ENCODE measurements around the gene ADK. TPM values are rescaled to one million over a fixed set of nuclear protein-coding genes. Genes with fewer than 3 reads are reported as not detected.

ADK gene
- total and polyA plus RNA-seq, 8 donors: 44.8 to 68.6 (median 57.5) TPM

DNA sequence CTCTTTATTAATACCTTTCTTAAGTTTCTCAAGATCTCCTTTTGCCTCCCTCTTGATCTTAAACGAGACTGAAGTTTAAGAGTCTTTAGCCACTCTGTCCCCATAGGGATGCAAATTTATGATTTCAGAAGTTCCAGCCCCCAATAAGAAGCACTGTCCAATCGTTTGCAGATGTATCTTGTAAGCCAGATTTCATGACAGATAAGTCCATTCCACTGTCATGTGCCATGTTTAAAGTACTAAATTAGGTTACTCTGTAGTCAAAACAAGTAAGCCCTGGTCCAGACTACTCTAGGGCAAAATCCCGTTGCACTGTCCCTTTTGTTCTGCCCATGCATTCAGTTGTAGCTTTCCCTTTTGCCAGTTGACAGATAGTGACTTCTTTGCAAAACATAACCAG is 518.2 kb downstream of the ADK start:
- DNase-seq (no peak), ATAC-seq (no peak)
- peaks cover 0 to 6% of the 10 kb centered on the region in 2 donors for H3K9me3 ChIP-seq
- H3K4me1 ChIP-seq: no peaks in the 10 kb centered on the region
- H3K27me3 ChIP-seq: no peaks in the 10 kb centered on the region
- H3K4me3 ChIP-seq: no peak overlapping the region
- TF ChIP-seq, protein P1, sequence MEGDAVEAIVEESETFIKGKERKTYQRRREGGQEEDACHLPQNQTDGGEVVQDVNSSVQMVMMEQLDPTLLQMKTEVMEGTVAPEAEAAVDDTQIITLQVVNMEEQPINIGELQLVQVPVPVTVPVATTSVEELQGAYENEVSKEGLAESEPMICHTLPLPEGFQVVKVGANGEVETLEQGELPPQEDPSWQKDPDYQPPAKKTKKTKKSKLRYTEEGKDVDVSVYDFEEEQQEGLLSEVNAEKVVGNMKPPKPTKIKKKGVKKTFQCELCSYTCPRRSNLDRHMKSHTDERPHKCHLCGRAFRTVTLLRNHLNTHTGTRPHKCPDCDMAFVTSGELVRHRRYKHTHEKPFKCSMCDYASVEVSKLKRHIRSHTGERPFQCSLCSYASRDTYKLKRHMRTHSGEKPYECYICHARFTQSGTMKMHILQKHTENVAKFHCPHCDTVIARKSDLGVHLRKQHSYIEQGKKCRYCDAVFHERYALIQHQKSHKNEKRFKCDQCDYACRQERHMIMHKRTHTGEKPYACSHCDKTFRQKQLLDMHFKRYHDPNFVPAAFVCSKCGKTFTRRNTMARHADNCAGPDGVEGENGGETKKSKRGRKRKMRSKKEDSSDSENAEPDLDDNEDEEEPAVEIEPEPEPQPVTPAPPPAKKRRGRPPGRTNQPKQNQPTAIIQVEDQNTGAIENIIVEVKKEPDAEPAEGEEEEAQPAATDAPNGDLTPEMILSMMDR (IDR thresholded peaks at IDR 0.05): no peak
- intact Hi-C loops (cut with DNase I): no loop called here
- no peak overlapping the region for H3K27ac ChIP-seq
- H3K36me3 ChIP-seq: peaks cover 0 to 20% of the 10 kb centered on the region in 2 donors

DNA sequence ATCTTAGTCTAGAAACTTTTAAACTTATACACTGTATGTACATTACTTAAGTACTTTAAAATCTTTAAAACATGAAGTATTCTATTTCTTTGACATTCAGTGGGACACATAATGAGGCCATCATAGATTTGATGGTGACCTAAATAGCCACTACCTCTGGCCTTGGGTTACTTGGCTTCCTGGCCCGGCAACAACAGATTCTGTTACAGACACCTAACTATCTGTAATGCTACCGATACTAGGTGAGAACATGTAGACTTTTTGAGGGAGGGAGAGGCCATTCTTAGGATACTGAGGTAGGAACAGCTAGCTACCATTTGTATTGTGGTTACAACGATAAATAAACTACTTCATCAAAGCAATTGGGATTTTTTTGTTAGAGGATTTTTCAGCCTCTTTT is 520.7 kb downstream of the ADK start:
- H3K27ac ChIP-seq: no peak overlapping the region
- H3K27me3 ChIP-seq: no peaks in the 10 kb centered on the region
- TF ChIP-seq, protein P1 (IDR thresholded peaks at IDR 0.05): no peak
- intact Hi-C loops (cut with DNase I): no loop called here
- no peak for ATAC-seq
- H3K9me3 ChIP-seq: peaks cover 0 to 6% of the 10 kb centered on the region in 2 donors
- DNase-seq: no peak
- H3K4me1 ChIP-seq: no peaks in the 10 kb centered on the region
- H3K36me3 ChIP-seq: peaks cover 0 to 25% of the 10 kb centered on the region in 2 donors
- no peak overlapping the region for H3K4me3 ChIP-seq

DNA sequence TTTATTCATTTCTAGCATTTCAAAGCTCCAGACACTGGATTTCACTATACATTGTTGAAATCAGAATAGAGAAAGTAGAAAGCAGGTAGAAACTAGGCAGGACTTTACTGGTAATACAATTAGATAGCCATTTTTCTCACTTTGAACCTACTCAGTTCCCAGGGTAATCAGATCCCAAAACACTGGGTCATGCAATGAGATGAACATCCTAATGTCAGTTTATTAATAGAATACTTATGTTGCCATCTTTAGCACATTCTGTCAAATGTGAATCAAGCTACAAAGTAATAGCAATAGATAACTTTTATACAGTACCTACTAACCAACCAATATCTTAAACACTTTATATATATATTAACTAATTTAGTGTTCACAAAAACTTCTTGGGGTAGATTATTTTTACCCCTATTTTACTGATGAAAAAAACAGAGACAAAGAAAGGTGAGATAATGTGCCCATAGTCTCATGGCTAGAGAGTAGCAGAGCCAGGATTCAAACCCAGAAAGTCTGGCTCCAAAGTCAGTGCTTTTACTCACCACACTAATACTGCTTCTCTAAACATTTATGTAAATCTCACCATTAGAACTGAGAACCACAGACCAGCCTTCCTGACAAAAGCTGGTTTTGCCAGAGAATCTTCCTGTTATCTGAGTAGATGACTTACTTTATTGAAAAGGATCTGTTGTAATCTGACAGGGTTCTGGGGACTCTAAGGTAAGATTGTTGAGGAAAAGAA is 521.6 kb downstream of the ADK start:
- Histone ChIP-seq H3K36me3 (peaks cover 0 to 25% of the 10 kb centered on the region in 2 donors), H3K27me3 (no peaks in the 10 kb centered on the region), H3K9me3 (peaks cover 0 to 6% of the 10 kb centered on the region in 2 donors), H3K4me1 (no peaks in the 10 kb centered on the region), H3K4me3 (no peak overlapping the region), H3K27ac (no peak overlapping the region)
- TF ChIP-seq, protein P1 (IDR thresholded peaks at IDR 0.05): no peak
- intact Hi-C loops (cut with DNase I): no loop called here
- no peak for DNase-seq
- ATAC-seq: no peak

DNA sequence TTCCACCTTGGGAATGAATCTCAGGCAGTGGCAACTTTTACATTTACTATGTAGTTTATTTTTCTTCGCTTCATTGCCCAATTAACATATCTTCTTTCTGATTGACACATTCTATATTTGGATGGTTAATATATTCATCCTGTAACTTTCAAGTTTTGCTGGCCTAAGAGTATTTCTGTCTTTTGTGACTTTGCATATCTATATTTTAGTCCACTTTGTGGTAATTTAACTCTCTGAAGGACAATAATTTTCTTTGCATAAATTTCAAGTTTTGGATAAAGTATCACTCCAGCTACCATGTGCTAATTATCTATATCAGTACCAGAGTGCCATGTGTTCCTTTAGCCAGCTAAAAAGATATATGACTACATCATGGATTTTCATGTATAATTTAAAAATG is 523.9 kb downstream of the ADK start:
- intact Hi-C loops (cut with DNase I): no loop called here
- no peak for ATAC-seq
- H3K27ac ChIP-seq: no peak overlapping the region

DNA sequence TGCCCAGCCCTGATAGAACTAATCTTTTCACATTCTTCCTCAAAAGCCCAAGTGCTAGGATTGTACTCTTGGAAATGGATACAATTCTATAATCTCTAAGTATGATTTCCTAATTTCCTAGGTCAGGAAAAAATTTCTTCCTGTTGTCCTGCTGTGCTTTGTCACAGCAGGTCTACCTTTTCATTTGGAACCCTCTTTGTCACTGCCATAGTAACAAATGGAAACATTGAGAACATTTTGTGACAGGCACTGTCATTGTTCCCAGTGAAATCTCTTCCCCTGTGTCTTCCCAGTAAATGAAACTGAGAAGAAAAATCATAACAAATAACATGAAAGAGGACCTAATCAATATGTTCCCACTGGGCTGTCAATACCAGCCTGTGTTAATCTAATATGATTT is 524.5 kb downstream of the ADK start:
- DNase-seq (no peak), ATAC-seq (no peak)
- Histone ChIP-seq H3K36me3 (peaks cover 0 to 25% of the 10 kb centered on the region in 2 donors), H3K4me1 (no peaks in the 10 kb centered on the region), H3K27me3 (no peaks in the 10 kb centered on the region), H3K27ac (no peak overlapping the region), H3K9me3 (peaks cover 0 to 6% of the 10 kb centered on the region in 2 donors), H3K4me3 (no peak overlapping the region)
- intact Hi-C loops (cut with DNase I): no loop called here
- TF ChIP-seq, protein P1 (IDR thresholded peaks at IDR 0.05): no peak

More for the DNA sequence above, 523.9 kb downstream of the ADK start:
- H3K27me3 ChIP-seq: no peaks in the 10 kb centered on the region
- TF ChIP-seq, protein P1 (IDR thresholded peaks at IDR 0.05): no peak
- no peaks in the 10 kb centered on the region for H3K4me1 ChIP-seq
- no peak for DNase-seq
- H3K4me3 ChIP-seq: no peak overlapping the region
- peaks cover 0 to 6% of the 10 kb centered on the region in 2 donors for H3K9me3 ChIP-seq
- H3K36me3 ChIP-seq: peaks cover 0 to 25% of the 10 kb centered on the region in 2 donors
